Gastrocnemius medialis (tissue), 4 donors: ENCODE data around the gene FNDC8.

ENCODE experiments used
- CTCF ChIP-seq, 5 experiments: fragments of 450-650 bp in 3 of 5; fragments of 200-600 bp in 2 of 5; sonication (generic) in 2 of 5; IDR thresholded peaks in 4 of 5; conservative IDR thresholded peaks in 1 of 5; 1 replicate in 4 of 5; 2 replicates in 1 of 5; pipeline ENCODE4 v1.5.1; 2016 to 2019; ENCODE audit warnings: antibody characterized with exemption in 5 of 5, mild to moderate bottlenecking in 3 of 5, moderate library complexity in 3 of 5
- POLR2A ChIP-seq, 2 donors: fragments of 450-650 bp; IDR thresholded peaks; one replicate each; pipeline ENCODE4 v1.6.1; 2017; ENCODE audit warnings: antibody characterized with exemption in 2 of 2, mild to moderate bottlenecking in 2 of 2, moderate library complexity in 2 of 2

GRCh38 chr17:35073991-35074627, 47.3 kb upstream of the FNDC8 start:
- TF ChIP-seq CTCF (IDR thresholded peaks at IDR 0.05 in 4 of 5, conservative IDR thresholded peaks at IDR 0.05 in 1 of 5) (no peak), POLR2A (IDR thresholded peaks at IDR 0.05) (no peak)
